ENCODE data around the gene CNOT6. TPM values are rescaled to one million over a fixed set of nuclear protein-coding genes. Genes with fewer than 3 reads are reported as not detected.

Gene CNOT6
- total RNA-seq, 2 donors from 2014 or later, result 19.5 to 24.8 TPM

GRCh38 chr5:180545248-180545647, 51.1 kb downstream of the CNOT6 start:
- H3K4me1 ChIP-seq (ENCODE audit: control insufficient read depth in 1 of 2, low read depth in 2 of 2), result no peaks in the 10 kb centered on the region
- ATAC-seq (ENCODE audit: insufficient number of reproducible peaks, low FRiP score, low read depth), result no peak
- TF ChIP-seq CTCF (IDR thresholded peaks at IDR 0.05), result no peak
- no peak overlapping the region for H3K4me3 ChIP-seq
- no peaks in the 10 kb centered on the region for H3K9me3 ChIP-seq
- DNase-seq (ENCODE audit: low spot score), result no peak
- H3K36me3 ChIP-seq, result no peaks in the 10 kb centered on the region
- H3K27me3 ChIP-seq (replicated peaks; ENCODE audit: insufficient read depth), result no peaks in the 10 kb centered on the region
- H3K27ac ChIP-seq, result no peak overlapping the region

DNA sequence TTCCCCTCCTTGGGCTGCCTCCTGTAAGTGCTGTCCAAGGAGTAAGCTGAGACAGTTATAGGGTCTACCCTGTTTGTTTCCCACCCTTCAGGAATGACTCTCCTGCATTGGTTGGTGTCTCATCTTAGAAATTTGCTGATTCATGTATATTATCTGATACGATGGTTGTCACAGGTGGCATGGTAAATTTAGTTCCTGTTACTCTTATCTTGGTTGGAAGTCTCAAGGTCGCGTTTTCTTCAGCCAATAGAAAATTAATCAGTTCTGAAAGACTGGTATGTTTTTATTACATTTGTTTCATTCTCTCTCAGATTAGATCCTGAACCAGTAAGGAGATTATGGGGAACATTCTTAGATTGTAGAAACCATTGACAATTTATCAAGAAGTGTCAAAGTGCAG, 54.4 kb downstream of the CNOT6 start:
- Histone ChIP-seq H3K4me1 (ENCODE audit: control insufficient read depth in 1 of 2, low read depth in 2 of 2) (no peaks in the 10 kb centered on the region), H3K36me3 (peaks cover 4% of the 10 kb centered on the region), H3K9me3 (no peaks in the 10 kb centered on the region), H3K27me3 (replicated peaks; ENCODE audit: insufficient read depth) (no peaks in the 10 kb centered on the region), H3K27ac (no peak overlapping the region), H3K4me3 (no peak overlapping the region)
- no peak for ATAC-seq (ENCODE audit: insufficient number of reproducible peaks, low FRiP score, low read depth)
- DNase-seq (ENCODE audit: low spot score), result no peak
- TF ChIP-seq CTCF (IDR thresholded peaks at IDR 0.05), result no peak

GRCh38 chr5:180553530-180553929, 59.4 kb downstream of the CNOT6 start:
- no peak for TF ChIP-seq CTCF (IDR thresholded peaks at IDR 0.05)
- Histone ChIP-seq H3K27ac (no peak overlapping the region), H3K27me3 (replicated peaks; ENCODE audit: insufficient read depth) (no peaks in the 10 kb centered on the region), H3K9me3 (no peaks in the 10 kb centered on the region), H3K4me3 (no peak overlapping the region), H3K4me1 (ENCODE audit: control insufficient read depth in 1 of 2, low read depth in 2 of 2) (no peaks in the 10 kb centered on the region), H3K36me3 (peaks cover 4% of the 10 kb centered on the region)
- no peak for DNase-seq (ENCODE audit: low spot score)
- ATAC-seq (ENCODE audit: insufficient number of reproducible peaks, low FRiP score, low read depth), result no peak

- ATAC-seq (ENCODE audit: insufficient number of reproducible peaks, low FRiP score, low read depth), result no peak
- Histone ChIP-seq H3K4me1 (ENCODE audit: control insufficient read depth in 1 of 2, low read depth in 2 of 2) (no peaks in the 10 kb centered on the region), H3K27me3 (replicated peaks; ENCODE audit: insufficient read depth) (no peaks in the 10 kb centered on the region), H3K4me3 (no peak overlapping the region), H3K27ac (no peak overlapping the region), H3K36me3 (peaks cover 3% of the 10 kb centered on the region), H3K9me3 (no peaks in the 10 kb centered on the region)
- no peak for TF ChIP-seq CTCF (IDR thresholded peaks at IDR 0.05)
- no peak for DNase-seq (ENCODE audit: low spot score)
These were observed 61.2 kb downstream of the CNOT6 start for GRCh38 chr5:180555168-180555921.

DNA sequence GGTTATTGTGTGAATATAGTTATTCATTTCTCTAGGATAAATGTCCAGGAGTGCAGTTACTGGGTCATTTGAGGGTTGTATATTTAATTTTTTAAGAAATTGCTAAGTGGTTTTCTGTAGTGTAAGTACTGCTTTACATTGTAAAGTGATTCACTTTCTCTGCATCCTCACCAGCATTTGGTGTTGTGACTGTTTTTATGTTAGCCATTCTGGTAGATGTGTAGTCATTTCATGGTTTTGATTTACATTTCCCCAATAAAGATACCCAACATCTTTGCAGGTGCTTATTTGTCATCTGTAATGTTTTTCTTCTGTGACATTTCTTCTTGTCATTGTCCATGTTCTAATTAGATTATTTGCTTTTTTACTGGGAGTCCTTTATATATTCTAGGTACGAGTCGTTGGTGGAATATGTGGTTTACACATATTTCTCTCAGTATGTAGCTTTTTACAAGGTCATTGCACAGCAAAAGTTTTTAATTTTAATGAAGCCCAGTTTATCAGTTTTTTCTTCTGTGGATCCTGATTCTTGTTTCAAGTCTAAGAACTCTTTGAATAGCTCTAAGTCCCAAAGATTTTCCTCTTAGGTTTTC, 63.1 kb downstream of the CNOT6 start:
- no peak for ATAC-seq (ENCODE audit: insufficient number of reproducible peaks, low FRiP score, low read depth)

More for the DNA sequence above, 63.1 kb downstream of the CNOT6 start:
- TF ChIP-seq CTCF (IDR thresholded peaks at IDR 0.05), result no peak
- H3K4me1 ChIP-seq (ENCODE audit: control insufficient read depth in 1 of 2, low read depth in 2 of 2), result no peaks in the 10 kb centered on the region
- no peak overlapping the region for H3K4me3 ChIP-seq
- H3K9me3 ChIP-seq, result no peaks in the 10 kb centered on the region
- no peak for DNase-seq (ENCODE audit: low spot score)
- H3K27me3 ChIP-seq (replicated peaks; ENCODE audit: insufficient read depth), result no peaks in the 10 kb centered on the region
- no peak overlapping the region for H3K27ac ChIP-seq
- H3K36me3 ChIP-seq, result no peaks in the 10 kb centered on the region
